Measurements from ENCODE around the gene REG4. TPM values are rescaled to one million over a fixed set of nuclear protein-coding genes. Genes with fewer than 3 reads are reported as not detected.

The REG4 gene
- total and polyA plus RNA-seq, 2 of the 13 experiments (the other 11 are each of a cell fraction or from before 2014, with no cell fraction given), result not detected

DNA sequence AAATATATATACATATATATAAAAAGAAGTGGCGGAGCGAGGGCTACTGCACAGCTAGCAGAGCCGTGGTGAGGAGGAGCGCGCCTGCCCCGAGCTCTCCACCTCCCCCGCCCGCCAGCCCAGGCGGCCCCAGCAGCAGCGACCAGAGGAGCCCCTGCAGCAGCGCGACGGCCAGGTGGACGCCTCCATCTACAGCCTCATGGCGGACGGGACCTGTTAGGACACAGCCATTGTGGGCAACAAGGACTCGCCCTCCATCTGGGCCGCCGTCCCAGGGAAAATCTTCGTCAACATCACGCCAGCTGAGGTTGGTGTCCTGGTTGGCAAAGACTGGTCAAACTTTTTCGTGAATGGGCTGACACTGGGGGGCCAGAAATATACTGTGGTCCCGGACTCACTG, 41.9 kb upstream of the REG4 start:
- no peak for DNase-seq (ENCODE audit: low spot score)
- H4K20me1 ChIP-seq (ENCODE audit: insufficient read depth, low read length), result no peaks in the 10 kb centered on the region
- 82% methylated on average over 12 of the region's 23 CpGs for WGBS (ENCODE audit: low lambda C conversion rate)
- no peak overlapping the region for H2AFZ ChIP-seq (ENCODE audit: low read length)
- H3K36me3 ChIP-seq (replicated peaks in 1 of 2; ENCODE audit: control insufficient read depth in 1 of 2, insufficient read depth in 2 of 2, low read length in 2 of 2), result no peaks in the 10 kb centered on the region
- in situ Hi-C loops (cut with HindIII; ENCODE audit: extremely low pct_ligation_motif_present, low pct_unique_long_range_greater_than_20kb) (no loop called here), intact Hi-C loops (cut with micrococcal nuclease; ENCODE audit: unreplicated experiment) (no loop called here)
- no peak overlapping the region for H3K27ac ChIP-seq (ENCODE audit: extremely low read length, insufficient read depth, low read length)
- ChIA-PET POLR2A (no interaction called here), CTCF (ENCODE audit: low intra/inter-chr PET ratio, low total read pairs) (no interaction called here)
- no TSS peak for BruUV-seq (replicated peaks)
- H3K4me2 ChIP-seq (ENCODE audit: low read depth, low read length), result no peak overlapping the region
- no peaks in the 10 kb centered on the region for H3K9me3 ChIP-seq (ENCODE audit: low read length)
- no peak for ATAC-seq
- H3K4me1 ChIP-seq (ENCODE audit: insufficient read depth, low read length), result peaks cover 12% of the 10 kb centered on the region
- no peak overlapping the region for H3K4me3 ChIP-seq (replicated peaks in 1 of 3; ENCODE audit: insufficient read depth in 1 of 3, low read depth in 2 of 3, low read length in 3 of 3)
- no peak for FAIRE-seq
- H3K27me3 ChIP-seq (ENCODE audit: control insufficient read depth in 1 of 2, insufficient read depth in 2 of 2, low read length in 2 of 2), result no peaks in the 10 kb centered on the region; a peak in 1 of 5 replicates
- H3K79me2 ChIP-seq (ENCODE audit: insufficient read depth, low read length), result no peaks in the 10 kb centered on the region
- no peak overlapping the region for H3K9ac ChIP-seq (ENCODE audit: insufficient read depth, low read depth, low read length)
- TF ChIP-seq, protein P1, sequence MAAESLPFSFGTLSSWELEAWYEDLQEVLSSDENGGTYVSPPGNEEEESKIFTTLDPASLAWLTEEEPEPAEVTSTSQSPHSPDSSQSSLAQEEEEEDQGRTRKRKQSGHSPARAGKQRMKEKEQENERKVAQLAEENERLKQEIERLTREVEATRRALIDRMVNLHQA (CRISPR knock-in tag; IDR thresholded peaks at IDR 0.05), result no peak
- TF ChIP-seq SOX5 (CRISPR knock-in tag; IDR thresholded peaks at IDR 0.05; ENCODE audit: borderline replicate concordance) (no peak), SMYD3 (CRISPR knock-in tag; IDR thresholded peaks at IDR 0.05) (no peak), SUZ12 (IDR thresholded peaks at IDR 0.05; ENCODE audit: low read depth, low read length) (no peak), SP2 (CRISPR knock-in tag; IDR thresholded peaks at IDR 0.05) (no peak), ZSCAN31 (CRISPR knock-in tag; IDR thresholded peaks at IDR 0.05; ENCODE audit: low read depth) (no peak), SAP130 (CRISPR knock-in tag; IDR thresholded peaks at IDR 0.05; ENCODE audit: low read depth) (no peak), ZNF557 (CRISPR knock-in tag; IDR thresholded peaks at IDR 0.05) (no peak), ARNT2 (CRISPR knock-in tag; IDR thresholded peaks at IDR 0.05; ENCODE audit: low read depth) (no peak), ATAD3A (CRISPR knock-in tag; IDR thresholded peaks at IDR 0.05) (no peak), TBP (CRISPR knock-in tag; IDR thresholded peaks at IDR 0.05) (no peak), ZNF331 (CRISPR knock-in tag; IDR thresholded peaks at IDR 0.05) (no peak), ATRX (CRISPR knock-in tag; IDR thresholded peaks at IDR 0.05; ENCODE audit: borderline replicate concordance) (no peak), RELA (CRISPR knock-in tag; IDR thresholded peaks at IDR 0.05) (no peak)
- TF ChIP-seq, protein P2, sequence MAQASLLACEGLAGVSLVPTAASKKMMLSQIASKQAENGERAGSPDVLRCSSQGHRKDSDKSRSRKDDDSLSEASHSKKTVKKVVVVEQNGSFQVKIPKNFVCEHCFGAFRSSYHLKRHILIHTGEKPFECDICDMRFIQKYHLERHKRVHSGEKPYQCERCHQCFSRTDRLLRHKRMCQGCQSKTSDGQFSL (CRISPR knock-in tag; IDR thresholded peaks at IDR 0.05), result no peak
- TF ChIP-seq, protein P3, sequence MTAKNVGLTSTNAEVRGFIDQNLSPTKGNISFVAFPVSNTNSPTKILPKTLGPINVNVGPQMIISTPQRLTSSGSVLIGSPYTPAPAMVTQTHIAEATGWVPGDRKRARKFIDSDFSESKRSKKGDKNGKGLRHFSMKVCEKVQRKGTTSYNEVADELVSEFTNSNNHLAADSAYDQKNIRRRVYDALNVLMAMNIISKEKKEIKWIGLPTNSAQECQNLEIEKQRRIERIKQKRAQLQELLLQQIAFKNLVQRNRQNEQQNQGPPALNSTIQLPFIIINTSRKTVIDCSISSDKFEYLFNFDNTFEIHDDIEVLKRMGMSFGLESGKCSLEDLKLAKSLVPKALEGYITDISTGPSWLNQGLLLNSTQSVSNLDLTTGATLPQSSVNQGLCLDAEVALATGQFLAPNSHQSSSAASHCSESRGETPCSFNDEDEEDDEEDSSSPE (CRISPR knock-in tag; IDR thresholded peaks at IDR 0.05), result no peak
- TF ChIP-seq, protein P4, sequence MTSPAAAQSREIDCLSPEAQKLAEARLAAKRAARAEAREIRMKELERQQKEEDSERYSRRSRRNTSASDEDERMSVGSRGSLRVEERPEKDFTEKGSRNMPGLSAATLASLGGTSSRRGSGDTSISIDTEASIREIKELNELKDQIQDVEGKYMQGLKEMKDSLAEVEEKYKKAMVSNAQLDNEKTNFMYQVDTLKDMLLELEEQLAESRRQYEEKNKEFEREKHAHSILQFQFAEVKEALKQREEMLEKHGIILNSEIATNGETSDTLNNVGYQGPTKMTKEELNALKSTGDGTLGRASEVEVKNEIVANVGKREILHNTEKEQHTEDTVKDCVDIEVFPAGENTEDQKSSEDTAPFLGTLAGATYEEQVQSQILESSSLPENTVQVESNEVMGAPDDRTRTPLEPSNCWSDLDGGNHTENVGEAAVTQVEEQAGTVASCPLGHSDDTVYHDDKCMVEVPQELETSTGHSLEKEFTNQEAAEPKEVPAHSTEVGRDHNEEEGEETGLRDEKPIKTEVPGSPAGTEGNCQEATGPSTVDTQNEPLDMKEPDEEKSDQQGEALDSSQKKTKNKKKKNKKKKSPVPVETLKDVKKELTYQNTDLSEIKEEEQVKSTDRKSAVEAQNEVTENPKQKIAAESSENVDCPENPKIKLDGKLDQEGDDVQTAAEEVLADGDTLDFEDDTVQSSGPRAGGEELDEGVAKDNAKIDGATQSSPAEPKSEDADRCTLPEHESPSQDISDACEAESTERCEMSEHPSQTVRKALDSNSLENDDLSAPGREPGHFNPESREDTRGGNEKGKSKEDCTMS (CRISPR knock-in tag; conservative IDR thresholded peaks at IDR 0.05), result no peak
- TF ChIP-seq, protein P5, sequence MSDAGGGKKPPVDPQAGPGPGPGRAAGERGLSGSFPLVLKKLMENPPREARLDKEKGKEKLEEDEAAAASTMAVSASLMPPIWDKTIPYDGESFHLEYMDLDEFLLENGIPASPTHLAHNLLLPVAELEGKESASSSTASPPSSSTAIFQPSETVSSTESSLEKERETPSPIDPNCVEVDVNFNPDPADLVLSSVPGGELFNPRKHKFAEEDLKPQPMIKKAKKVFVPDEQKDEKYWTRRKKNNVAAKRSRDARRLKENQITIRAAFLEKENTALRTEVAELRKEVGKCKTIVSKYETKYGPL (CRISPR knock-in tag; IDR thresholded peaks at IDR 0.05), result no peak
- TF ChIP-seq, protein P6, sequence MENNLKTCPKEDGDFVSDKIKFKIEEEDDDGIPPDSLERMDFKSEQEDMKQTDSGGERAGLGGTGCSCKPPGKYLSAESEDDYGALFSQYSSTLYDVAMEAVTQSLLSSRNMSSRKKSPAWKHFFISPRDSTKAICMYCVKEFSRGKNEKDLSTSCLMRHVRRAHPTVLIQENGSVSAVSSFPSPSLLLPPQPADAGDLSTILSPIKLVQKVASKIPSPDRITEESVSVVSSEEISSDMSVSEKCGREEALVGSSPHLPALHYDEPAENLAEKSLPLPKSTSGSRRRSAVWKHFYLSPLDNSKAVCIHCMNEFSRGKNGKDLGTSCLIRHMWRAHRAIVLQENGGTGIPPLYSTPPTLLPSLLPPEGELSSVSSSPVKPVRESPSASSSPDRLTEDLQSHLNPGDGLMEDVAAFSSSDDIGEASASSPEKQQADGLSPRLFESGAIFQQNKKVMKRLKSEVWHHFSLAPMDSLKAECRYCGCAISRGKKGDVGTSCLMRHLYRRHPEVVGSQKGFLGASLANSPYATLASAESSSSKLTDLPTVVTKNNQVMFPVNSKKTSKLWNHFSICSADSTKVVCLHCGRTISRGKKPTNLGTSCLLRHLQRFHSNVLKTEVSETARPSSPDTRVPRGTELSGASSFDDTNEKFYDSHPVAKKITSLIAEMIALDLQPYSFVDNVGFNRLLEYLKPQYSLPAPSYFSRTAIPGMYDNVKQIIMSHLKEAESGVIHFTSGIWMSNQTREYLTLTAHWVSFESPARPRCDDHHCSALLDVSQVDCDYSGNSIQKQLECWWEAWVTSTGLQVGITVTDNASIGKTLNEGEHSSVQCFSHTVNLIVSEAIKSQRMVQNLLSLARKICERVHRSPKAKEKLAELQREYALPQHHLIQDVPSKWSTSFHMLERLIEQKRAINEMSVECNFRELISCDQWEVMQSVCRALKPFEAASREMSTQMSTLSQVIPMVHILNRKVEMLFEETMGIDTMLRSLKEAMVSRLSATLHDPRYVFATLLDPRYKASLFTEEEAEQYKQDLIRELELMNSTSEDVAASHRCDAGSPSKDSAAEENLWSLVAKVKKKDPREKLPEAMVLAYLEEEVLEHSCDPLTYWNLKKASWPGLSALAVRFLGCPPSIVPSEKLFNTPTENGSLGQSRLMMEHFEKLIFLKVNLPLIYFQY (CRISPR knock-in tag; IDR thresholded peaks at IDR 0.05; ENCODE audit: borderline replicate concordance), result no peak

Data from HepG2 (cell line).